Activated CD4-positive, alpha-beta T cell treated with anti-CD3 and anti-CD28 coated beads, Interleukin-2, amount 10 ng/mL, durations not matched to agents 7 days and 5 days (primary cell): ENCODE data around the gene CLEC4D. TPM values are rescaled to one million over a fixed set of nuclear protein-coding genes. Genes with fewer than 3 reads are reported as not detected.
A peak's percentile ranks its signal among the peaks of the same experiment; 100 is the strongest.

ENCODE experiments used
- CTCF ChIA-PET: fragments of 350-600 bp; sonication (Branson Sonifier 250); formaldehyde crosslinking; loops from one replicate; lab custom pipeline; 2021; ENCODE audit warnings: antibody characterized with exemption; lab: Charles Lee
- POLR2A ChIA-PET: fragments of 350-600 bp; sonication (Branson Sonifier 250); formaldehyde crosslinking; loops from one replicate; lab custom pipeline; 2021; ENCODE audit warnings: antibody characterized with exemption; lab: Charles Lee
- DNase-seq: peaks from one replicate; pipeline ENCODE4 v3.0.0-alpha.2; 2020
- H3K27ac Mint-ChIP-seq: one replicate; pipeline ENCODE4 v1.8.0; 2021; ENCODE audit warnings: mild to moderate bottlenecking, moderate library complexity, mixed read lengths
- H3K27me3 Mint-ChIP-seq: one replicate; pipeline ENCODE4 v1.8.0; 2021; ENCODE audit warnings: mixed read lengths
- H3K36me3 Mint-ChIP-seq: one replicate; pipeline ENCODE4 v1.8.0; 2021; ENCODE audit warnings: low read depth, mixed read lengths
- H3K4me1 Mint-ChIP-seq: one replicate; pipeline ENCODE4 v1.8.0; 2021; ENCODE audit warnings: mixed read lengths
- H3K4me3 Mint-ChIP-seq: one replicate; pipeline ENCODE4 v1.8.0; 2021; ENCODE audit warnings: mild to moderate bottlenecking, moderate library complexity, mixed read lengths
- H3K9me3 Mint-ChIP-seq: one replicate; pipeline ENCODE4 v1.8.0; 2021; ENCODE audit warnings: mixed read lengths
- total RNA-seq, 2 experiments: library from RNA; stranded (reverse); gene quantifications; one replicate each; pipeline ENCODE4 v1.2.3, GENCODE V29; 2021

Gene CLEC4D
- total RNA-seq, 2 experiments from 2014 or later: not detected

DNA sequence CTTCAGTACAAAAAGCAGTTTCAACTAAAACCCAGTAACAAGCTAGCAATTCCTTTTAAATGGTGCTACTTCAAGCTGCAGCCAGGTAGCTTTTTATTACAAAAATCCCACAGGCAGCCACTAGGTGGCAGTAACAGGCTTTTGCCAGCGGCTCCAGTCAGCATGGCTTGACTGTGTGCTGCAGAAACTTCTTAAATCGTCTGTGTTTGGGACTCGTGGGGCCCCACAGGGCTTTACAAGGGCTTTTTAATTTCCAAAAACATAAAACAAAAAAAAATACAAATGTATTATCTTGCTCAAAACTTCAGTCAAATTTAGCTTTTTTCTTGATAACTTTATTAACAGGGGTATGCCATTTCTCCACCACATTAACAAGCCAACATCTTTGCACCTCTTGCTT, 31.0 kb downstream of the CLEC4D start:
- peaks cover 6% of the 10 kb centered on the region for H3K4me1 Mint-ChIP-seq
- ChIA-PET POLR2A (no interaction called here), CTCF (interaction anchor here (0.7 to 1.2 kb wide), 6 partner anchors 9 to 507 kb away, joined by 3 to 4 read pairs (median 3); no protein-coding TSS in a partner anchor)
- H3K27ac Mint-ChIP-seq: no peak overlapping the region
- H3K9me3 Mint-ChIP-seq: no peaks in the 10 kb centered on the region
- H3K27me3 Mint-ChIP-seq: peaks cover 45% of the 10 kb centered on the region
- no peak overlapping the region for H3K4me3 Mint-ChIP-seq
- peak; percentile 84 for DNase-seq
- no peaks in the 10 kb centered on the region for H3K36me3 Mint-ChIP-seq

DNA sequence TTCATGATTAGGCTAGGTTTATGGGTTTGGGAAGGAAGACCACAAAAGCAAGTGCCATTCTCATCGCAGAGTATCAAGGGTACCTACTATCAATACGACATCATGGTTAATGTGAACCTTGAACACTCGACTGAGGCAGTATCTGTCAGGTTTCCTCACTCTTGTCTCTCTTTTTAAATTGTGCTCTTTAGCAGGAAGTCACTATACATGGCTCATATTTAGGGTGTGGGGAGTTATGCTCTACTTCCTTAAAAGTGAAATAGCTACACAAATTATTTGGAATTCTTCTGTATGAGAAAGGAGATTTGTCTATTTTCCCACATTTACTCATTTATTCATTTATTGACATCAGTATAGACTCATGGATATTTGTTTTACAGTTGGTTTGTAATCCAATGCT, 33.3 kb downstream of the CLEC4D start:
- Mint-ChIP-seq H3K4me1 (peaks cover 5% of the 10 kb centered on the region), H3K4me3 (no peak overlapping the region), H3K9me3 (no peaks in the 10 kb centered on the region), H3K27ac (no peak overlapping the region), H3K36me3 (no peaks in the 10 kb centered on the region), H3K27me3 (peaks cover 25% of the 10 kb centered on the region)
- POLR2A ChIA-PET: no interaction called here
- DNase-seq: no peak
- CTCF ChIA-PET: no interaction called here

GRCh38 chr12:8547645-8548044, 34.3 kb downstream of the CLEC4D start:
- no peak for DNase-seq
- ChIA-PET CTCF (no interaction called here), POLR2A (no interaction called here)
- H3K27me3 Mint-ChIP-seq: peaks cover 28% of the 10 kb centered on the region
- H3K27ac Mint-ChIP-seq: no peak overlapping the region
- H3K36me3 Mint-ChIP-seq: no peaks in the 10 kb centered on the region
- H3K4me1 Mint-ChIP-seq: peaks cover 3% of the 10 kb centered on the region
- no peak overlapping the region for H3K4me3 Mint-ChIP-seq
- no peaks in the 10 kb centered on the region for H3K9me3 Mint-ChIP-seq

DNA sequence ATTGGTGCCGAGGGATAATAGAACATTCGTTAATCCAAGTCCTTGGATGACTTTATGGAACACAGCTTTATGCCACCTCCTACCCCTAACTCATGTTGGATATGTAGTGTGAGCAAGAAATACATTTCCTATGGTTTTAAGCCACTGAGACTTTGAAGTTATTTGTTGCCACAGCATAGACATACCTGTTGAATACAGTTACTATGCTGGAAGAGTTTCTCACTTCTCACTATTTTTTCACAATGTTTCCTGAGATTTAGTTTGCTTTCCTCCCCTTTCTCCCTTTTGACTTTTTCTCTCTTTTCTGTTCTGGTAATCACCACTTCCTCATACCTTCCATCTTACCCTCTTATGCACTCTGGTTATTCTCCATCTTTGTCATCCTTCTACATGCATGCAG, 34.9 kb downstream of the CLEC4D start:
- no peak overlapping the region for H3K4me3 Mint-ChIP-seq
- H3K9me3 Mint-ChIP-seq: no peaks in the 10 kb centered on the region

GRCh38 chr12:8549381-8549780, 36.1 kb downstream of the CLEC4D start:
- H3K27me3 Mint-ChIP-seq: peaks cover 28% of the 10 kb centered on the region
- CTCF ChIA-PET: no interaction called here

More for the DNA sequence above, 34.9 kb downstream of the CLEC4D start:
- Mint-ChIP-seq H3K4me1 (peaks cover 3% of the 10 kb centered on the region), H3K27me3 (peaks cover 28% of the 10 kb centered on the region), H3K27ac (no peak overlapping the region), H3K36me3 (no peaks in the 10 kb centered on the region)
- CTCF ChIA-PET: interaction anchor here (0.6 kb wide), 1 partner anchor 112 kb away, joined by 4 read pairs; no protein-coding TSS in a partner anchor
- no peak for DNase-seq
- POLR2A ChIA-PET: interaction anchor here (0.7 kb wide), 1 partner anchor 30 kb away, joined by 3 read pairs; no protein-coding TSS in a partner anchor

GRCh38 chr12:8553088-8553627, 39.9 kb downstream of the CLEC4D start:
- Mint-ChIP-seq H3K4me1 (no peaks in the 10 kb centered on the region), H3K27me3 (peaks cover 11% of the 10 kb centered on the region), H3K4me3 (no peak overlapping the region), H3K36me3 (no peaks in the 10 kb centered on the region), H3K27ac (no peak overlapping the region), H3K9me3 (no peaks in the 10 kb centered on the region)
- ChIA-PET CTCF (interaction anchor here (1.0 kb wide), 1 partner anchor 9 kb away, joined by 3 read pairs; no protein-coding TSS in a partner anchor), POLR2A (no interaction called here)
- DNase-seq: no peak

More at GRCh38 chr12:8549381-8549780, 36.1 kb downstream of the CLEC4D start:
- H3K4me1 Mint-ChIP-seq: peaks cover 3% of the 10 kb centered on the region
- no peaks in the 10 kb centered on the region for H3K36me3 Mint-ChIP-seq
- H3K27ac Mint-ChIP-seq: no peak overlapping the region
- DNase-seq: no peak
- POLR2A ChIA-PET: no interaction called here
- H3K9me3 Mint-ChIP-seq: no peaks in the 10 kb centered on the region
- no peak overlapping the region for H3K4me3 Mint-ChIP-seq

- Mint-ChIP-seq H3K4me1 (no peaks in the 10 kb centered on the region), H3K27me3 (peaks cover 7% of the 10 kb centered on the region), H3K27ac (no peak overlapping the region), H3K4me3 (no peak overlapping the region), H3K9me3 (no peaks in the 10 kb centered on the region), H3K36me3 (no peaks in the 10 kb centered on the region)
- ChIA-PET CTCF (interaction anchor here (0.6 kb wide), 1 partner anchor 151 kb away, joined by 4 read pairs; no protein-coding TSS in a partner anchor), POLR2A (no interaction called here)
- DNase-seq: no peak
Observed at GRCh38 chr12:8554451-8555195, 41.3 kb downstream of the CLEC4D start.

DNA sequence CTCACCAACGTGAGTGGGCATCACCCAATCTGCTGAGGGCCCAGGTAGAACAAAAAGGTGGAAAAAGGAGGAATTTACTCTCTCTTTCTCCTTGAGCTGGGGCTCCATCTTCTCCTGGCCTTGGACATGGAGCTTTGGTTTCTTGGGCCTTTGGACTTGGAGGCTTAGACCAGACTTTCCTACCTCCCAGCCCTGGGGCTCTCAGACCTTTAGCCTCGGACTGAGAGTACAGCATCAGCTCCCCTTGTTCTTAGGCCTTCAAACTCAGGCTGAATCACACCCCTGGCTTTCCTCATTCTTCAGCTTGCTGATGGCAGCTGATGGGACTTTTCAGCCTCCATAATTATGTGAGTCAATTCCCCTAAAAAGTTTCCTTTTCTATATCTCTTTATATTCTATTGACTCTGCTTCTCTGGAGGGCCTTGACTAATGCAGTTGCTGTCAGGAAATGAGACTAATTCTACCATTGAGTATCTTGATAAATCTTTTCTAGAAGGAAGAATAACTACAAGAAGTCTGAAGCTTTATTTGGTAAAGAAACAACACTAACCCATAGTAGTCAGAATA, 43.3 kb downstream of the CLEC4D start:
- no peak overlapping the region for H3K4me3 Mint-ChIP-seq
- no peak for DNase-seq
- ChIA-PET CTCF (interaction anchor here (0.6 kb wide), 1 partner anchor 227 kb away, joined by 3 read pairs; no protein-coding TSS in a partner anchor), POLR2A (no interaction called here)
- H3K27ac Mint-ChIP-seq: no peak overlapping the region
- H3K9me3 Mint-ChIP-seq: peaks cover 2% of the 10 kb centered on the region
- H3K4me1 Mint-ChIP-seq: no peaks in the 10 kb centered on the region
- no peaks in the 10 kb centered on the region for H3K36me3 Mint-ChIP-seq
- peaks cover 8% of the 10 kb centered on the region for H3K27me3 Mint-ChIP-seq

- ChIA-PET CTCF (no interaction called here), POLR2A (no interaction called here)
- DNase-seq: no peak
- Mint-ChIP-seq H3K4me1 (no peaks in the 10 kb centered on the region), H3K9me3 (peaks cover 9% of the 10 kb centered on the region), H3K27me3 (peaks cover 7% of the 10 kb centered on the region), H3K36me3 (no peaks in the 10 kb centered on the region), H3K27ac (no peak overlapping the region), H3K4me3 (no peak overlapping the region)
Observed at GRCh38 chr12:8559676-8560075, 46.4 kb downstream of the CLEC4D start.

DNA sequence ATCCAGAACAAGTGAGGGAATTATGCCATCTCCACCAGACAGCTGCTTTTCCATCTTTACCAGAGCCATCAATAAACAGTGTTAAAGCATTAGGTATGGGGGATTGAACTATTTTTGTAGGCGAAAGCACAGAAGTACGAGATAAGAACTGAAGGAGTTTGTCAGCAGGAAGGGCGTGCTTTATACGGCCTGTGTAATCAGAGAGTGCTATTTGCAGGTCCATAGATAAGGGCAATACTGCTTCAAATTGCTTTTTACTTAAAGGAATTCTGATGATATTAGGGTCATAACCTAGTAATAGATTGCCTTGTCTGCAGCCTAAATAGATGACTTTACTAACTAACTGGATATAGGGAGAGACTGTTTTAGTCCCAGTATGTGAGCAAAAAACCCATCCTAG, 47.7 kb downstream of the CLEC4D start:
- no peaks in the 10 kb centered on the region for H3K4me1 Mint-ChIP-seq
- POLR2A ChIA-PET: interaction anchor here (0.6 kb wide), 1 partner anchor 13 kb away, joined by 3 read pairs; no protein-coding TSS in a partner anchor
- H3K9me3 Mint-ChIP-seq: peaks cover 10% of the 10 kb centered on the region
- no peaks in the 10 kb centered on the region for H3K36me3 Mint-ChIP-seq
- CTCF ChIA-PET: interaction anchor here (0.6 kb wide), 1 partner anchor 167 kb away, joined by 3 read pairs; no protein-coding TSS in a partner anchor
- H3K27ac Mint-ChIP-seq: no peak overlapping the region
- peaks cover 7% of the 10 kb centered on the region for H3K27me3 Mint-ChIP-seq
- no peak overlapping the region for H3K4me3 Mint-ChIP-seq
- no peak for DNase-seq

- Mint-ChIP-seq H3K27me3 (peaks cover 10% of the 10 kb centered on the region), H3K4me1 (no peaks in the 10 kb centered on the region), H3K36me3 (peaks cover 1% of the 10 kb centered on the region), H3K27ac (no peak overlapping the region), H3K4me3 (no peak overlapping the region), H3K9me3 (peaks cover 15% of the 10 kb centered on the region)
- POLR2A ChIA-PET: no interaction called here
- CTCF ChIA-PET: interaction anchor here (0.5 kb wide), 1 partner anchor 124 kb away, joined by 3 read pairs; no protein-coding TSS in a partner anchor
- DNase-seq: no peak
Observed at GRCh38 chr12:8562310-8562709, 49.0 kb downstream of the CLEC4D start.

DNA sequence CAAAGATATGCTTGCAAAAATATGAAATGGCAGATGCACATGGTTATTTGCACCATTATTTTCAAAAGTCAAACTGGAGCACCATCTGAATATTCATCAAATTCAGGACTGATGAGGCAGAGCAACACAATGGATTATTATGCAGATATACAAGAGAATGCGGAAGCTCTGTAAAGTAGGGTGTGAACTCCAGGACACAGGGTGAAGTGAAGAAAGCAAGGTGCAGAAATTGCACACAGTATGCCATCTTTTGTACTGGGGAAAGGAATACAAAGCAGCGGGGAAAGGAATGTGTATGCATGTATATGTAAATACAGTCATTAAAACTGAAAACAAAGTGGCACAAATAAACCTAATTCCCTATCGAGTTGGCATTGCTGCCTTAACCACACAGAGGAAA, 50.1 kb downstream of the CLEC4D start:
- no peak for DNase-seq
- CTCF ChIA-PET: no interaction called here
- no peaks in the 10 kb centered on the region for H3K4me1 Mint-ChIP-seq
- H3K27ac Mint-ChIP-seq: no peak overlapping the region
- H3K27me3 Mint-ChIP-seq: peaks cover 10% of the 10 kb centered on the region
- no peak overlapping the region for H3K4me3 Mint-ChIP-seq
- peaks cover 2% of the 10 kb centered on the region for H3K36me3 Mint-ChIP-seq
- POLR2A ChIA-PET: no interaction called here
- H3K9me3 Mint-ChIP-seq: peaks cover 16% of the 10 kb centered on the region

DNA sequence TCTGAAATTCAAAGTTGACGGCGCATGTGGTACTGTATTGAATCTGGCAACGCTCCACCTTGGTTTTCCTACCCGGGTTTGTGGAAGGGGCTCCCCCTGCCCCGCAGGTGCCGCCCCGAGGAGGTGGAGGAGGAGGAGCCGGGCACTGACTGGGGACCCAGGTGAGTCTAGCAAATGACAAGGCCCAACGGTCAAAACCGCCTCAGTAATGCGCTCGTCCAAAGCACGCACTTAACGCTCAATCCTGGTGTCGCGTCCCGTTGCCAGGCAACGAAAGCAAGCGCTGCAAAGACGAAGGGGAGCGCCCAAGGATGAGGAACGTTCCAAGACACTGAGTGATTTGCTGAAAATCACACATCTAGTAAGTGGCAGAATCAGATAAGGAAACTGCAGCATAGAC, 51.4 kb downstream of the CLEC4D start:
- H3K27ac Mint-ChIP-seq: no peak overlapping the region
- POLR2A ChIA-PET: no interaction called here
- no peaks in the 10 kb centered on the region for H3K4me1 Mint-ChIP-seq
- peaks cover 10% of the 10 kb centered on the region for H3K27me3 Mint-ChIP-seq
- H3K36me3 Mint-ChIP-seq: peaks cover 2% of the 10 kb centered on the region
- H3K9me3 Mint-ChIP-seq: peaks cover 16% of the 10 kb centered on the region
- CTCF ChIA-PET: no interaction called here
- H3K4me3 Mint-ChIP-seq: no peak overlapping the region
- no peak for DNase-seq
